ENCODE measurements around the gene STPG3.

DNA sequence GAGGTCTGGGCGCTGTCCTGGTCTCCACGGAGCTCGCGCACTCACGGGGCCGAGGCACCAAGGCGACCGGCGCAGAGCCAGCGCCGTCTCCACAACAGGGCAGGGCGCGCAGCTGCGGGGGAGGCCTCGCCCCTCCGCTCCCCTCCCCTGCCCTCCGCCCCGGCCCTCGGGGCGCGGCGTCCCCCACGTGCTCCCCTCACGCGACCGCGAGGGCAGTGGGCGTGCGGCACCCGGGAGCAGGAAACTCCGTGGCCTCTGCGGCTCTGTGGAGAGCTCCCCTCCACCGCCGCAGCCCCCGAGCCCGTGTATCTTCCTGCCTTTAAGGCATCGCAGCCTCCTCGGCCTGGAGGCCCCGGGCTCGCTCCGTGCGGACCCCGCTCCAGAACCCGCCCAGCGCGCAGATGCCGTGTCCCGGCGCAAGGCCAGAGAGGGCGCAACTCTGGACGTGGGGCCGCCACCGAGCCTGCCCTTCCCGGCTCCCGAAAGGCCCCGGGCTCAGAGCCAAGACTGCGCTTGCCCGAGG, 10.7 kb upstream of the STPG3 start:
- TF ChIP-seq, protein P1, sequence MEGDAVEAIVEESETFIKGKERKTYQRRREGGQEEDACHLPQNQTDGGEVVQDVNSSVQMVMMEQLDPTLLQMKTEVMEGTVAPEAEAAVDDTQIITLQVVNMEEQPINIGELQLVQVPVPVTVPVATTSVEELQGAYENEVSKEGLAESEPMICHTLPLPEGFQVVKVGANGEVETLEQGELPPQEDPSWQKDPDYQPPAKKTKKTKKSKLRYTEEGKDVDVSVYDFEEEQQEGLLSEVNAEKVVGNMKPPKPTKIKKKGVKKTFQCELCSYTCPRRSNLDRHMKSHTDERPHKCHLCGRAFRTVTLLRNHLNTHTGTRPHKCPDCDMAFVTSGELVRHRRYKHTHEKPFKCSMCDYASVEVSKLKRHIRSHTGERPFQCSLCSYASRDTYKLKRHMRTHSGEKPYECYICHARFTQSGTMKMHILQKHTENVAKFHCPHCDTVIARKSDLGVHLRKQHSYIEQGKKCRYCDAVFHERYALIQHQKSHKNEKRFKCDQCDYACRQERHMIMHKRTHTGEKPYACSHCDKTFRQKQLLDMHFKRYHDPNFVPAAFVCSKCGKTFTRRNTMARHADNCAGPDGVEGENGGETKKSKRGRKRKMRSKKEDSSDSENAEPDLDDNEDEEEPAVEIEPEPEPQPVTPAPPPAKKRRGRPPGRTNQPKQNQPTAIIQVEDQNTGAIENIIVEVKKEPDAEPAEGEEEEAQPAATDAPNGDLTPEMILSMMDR (IDR thresholded peaks at IDR 0.05): no peak
- no peak for TF ChIP-seq POLR2A (IDR thresholded peaks at IDR 0.05)
